GM18868 (cell line): ENCODE measurements around the gene DCUN1D3.
"Not testable (repeated sequence)": the region's sequence is repeated elsewhere in the genome, so short reads cannot be mapped to it uniquely, and the experiment has no call there.

ENCODE experiments used
- ATAC-seq: cut with Tn5 transposase; IDR thresholded peaks from one replicate; pipeline ENCODE4 v1.9.1; 2021; ENCODE audit warnings: mild to moderate bottlenecking, moderate library complexity; ENCODE audit not compliant: unreplicated experiment

DCUN1D3 gene

DNA sequence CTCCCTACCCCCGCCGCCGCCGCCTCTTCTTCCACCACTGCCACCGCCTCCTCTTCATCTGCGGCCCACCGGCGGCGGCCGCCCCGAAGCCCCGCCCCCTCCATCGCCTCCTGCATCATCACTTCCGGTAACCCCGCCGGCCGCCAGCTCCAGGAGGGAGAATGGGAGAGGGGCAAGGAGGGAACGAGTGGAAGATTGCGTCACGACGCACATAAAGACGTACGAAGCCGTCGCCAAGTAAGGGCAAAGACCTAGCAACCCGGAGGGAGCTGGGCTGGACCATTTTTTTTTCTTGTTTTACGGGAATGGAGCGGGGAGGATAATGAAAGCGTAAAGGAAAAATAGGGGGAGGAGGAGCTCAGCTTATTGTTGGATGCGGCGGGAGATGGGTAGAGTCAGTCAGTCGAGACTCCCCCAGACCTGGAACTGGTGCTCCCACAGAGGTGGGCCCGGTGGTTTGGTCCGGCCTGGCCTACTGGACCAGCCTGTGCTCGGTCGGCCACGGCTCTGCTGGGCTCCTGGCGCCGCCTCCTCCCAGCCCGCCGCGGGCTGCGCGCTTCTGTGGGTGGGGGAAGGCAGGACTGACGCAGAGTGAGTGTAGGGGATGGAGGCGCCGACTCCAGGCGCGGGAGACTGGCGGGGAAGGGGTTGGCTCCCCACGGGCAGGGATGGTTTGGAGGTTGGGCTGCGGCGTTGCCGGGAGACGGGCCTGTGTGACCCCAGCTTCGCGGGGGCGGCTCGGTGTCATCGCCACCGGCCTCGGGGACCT, at the start of gene DCUN1D3, which contains the start of gene LYRM1:
DCUN1D3 (minus strand) TSS at position 60 of the 769 bp plus-strand sequence. CDS start 37,820 bp downstream, outside the sequence.
LYRM1 (plus strand) TSS at position 473 of the 769 bp plus-strand sequence. CDS start 14,785 bp downstream, outside the sequence.
- ATAC-seq = peak; percentile 81

DNA sequence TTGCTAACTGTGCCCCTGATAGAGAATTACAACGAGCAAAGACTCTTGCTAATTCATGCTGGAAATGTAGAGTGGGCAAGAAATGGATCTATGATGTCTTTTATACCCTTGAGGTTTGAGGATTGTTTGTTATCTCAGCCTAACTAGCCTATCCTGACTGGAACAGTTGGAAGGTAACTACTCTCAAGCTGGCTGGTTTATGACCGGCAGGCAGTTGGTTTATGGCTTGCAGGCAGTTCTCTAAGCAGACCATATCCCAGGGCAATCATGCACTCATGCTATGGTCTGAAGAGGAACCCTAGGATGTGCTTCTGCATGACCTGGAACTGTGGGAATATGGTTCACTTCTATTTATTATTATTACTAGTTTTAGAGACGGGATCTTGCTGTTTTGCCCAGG, 49.5 kb upstream of the DCUN1D3 start:
- no peak for ATAC-seq

- ATAC-seq = no peak
Measured at GRCh38 chr16:20948444-20948843, 48.3 kb upstream of the DCUN1D3 start.

GRCh38 chr16:20946015-20946629, 46.0 kb upstream of the DCUN1D3 start:
- ATAC-seq = no peak

GRCh38 chr16:20945575-20945875, 45.4 kb upstream of the DCUN1D3 start:
- ATAC-seq = not testable (repeated sequence)

- no peak for ATAC-seq
Measured at GRCh38 chr16:20944861-20945574, 44.9 kb upstream of the DCUN1D3 start.

- ATAC-seq = no peak
Measured at GRCh38 chr16:20942256-20942655, 42.1 kb upstream of the DCUN1D3 start.

GRCh38 chr16:20941636-20941926, 41.4 kb upstream of the DCUN1D3 start:
- no peak for ATAC-seq

- no peak for ATAC-seq
Measured at GRCh38 chr16:20940871-20941635, 40.9 kb upstream of the DCUN1D3 start.

- no peak for ATAC-seq
Measured at GRCh38 chr16:20939611-20940010, 39.5 kb upstream of the DCUN1D3 start.

- ATAC-seq = no peak
Measured at GRCh38 chr16:20938426-20938825, 38.3 kb upstream of the DCUN1D3 start.

DNA sequence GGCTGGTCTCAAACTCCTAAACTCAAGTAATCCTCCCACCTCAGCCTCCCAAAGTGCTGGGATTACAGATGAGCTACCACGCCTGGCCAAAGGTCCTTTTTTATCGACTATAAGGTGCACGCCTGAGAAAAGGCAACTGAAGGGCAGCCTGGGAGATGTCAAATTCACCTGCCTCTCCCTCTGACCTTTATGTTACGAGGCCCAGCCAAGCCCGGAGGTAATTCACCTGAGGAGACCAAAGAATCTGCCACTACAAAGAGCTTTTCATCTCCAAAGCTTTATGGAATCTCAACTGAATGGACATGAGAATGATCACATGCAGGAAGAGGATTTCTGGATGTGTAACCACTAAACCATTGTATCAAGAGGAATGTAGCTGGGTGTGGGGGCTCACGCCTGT, 37.6 kb upstream of the DCUN1D3 start:
- no peak for ATAC-seq

DNA sequence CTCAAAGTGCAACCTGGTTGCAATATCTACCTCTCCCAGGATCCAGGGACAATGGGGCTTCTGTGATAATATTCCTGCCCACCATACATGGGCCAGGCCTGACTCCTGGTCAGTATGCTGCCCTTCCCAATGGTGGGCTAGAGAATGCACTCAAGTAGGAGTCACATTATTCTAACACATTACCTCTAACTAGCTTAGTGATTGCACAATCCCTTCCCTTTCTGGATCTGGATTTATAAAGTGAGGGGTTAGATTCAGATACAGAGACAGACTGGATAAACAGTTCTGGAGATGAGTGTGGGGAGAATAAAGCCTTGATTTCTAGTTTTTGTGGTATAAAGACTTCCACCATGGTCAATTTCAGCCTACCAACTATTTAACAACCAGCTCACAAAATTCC, 33.4 kb upstream of the DCUN1D3 start:
- no peak for ATAC-seq

DNA sequence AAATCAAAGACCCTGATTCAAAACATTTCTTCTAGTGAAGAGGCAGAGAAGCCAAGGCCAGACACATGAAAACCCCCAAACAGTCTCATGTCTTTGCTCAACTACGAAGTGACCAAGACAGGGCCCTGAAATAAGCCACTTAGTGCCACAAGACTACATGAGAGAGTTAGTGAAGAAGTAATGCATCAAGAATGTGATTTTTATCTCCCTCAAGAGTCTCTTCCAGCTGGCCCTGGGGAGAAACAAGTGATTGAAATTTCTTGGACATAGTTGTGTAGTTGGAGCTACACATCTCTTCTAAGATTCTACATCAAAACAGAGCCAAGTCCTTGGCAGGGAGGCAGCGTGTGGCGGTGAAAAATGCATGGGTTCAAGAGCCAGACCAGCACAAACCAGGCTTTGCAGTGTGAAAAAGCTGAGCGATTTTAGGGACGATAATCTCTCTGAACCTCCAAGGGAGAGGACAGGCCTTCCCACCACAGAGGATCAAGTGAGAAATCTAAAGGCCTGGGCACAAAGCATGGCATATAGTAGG, 31.0 kb upstream of the DCUN1D3 start:
- no peak for ATAC-seq

GRCh38 chr16:20930365-20930690, 30.2 kb upstream of the DCUN1D3 start:
- ATAC-seq = no peak

GRCh38 chr16:20929676-20930364, 29.7 kb upstream of the DCUN1D3 start:
- ATAC-seq = not testable (repeated sequence)

- no peak for ATAC-seq
Measured at GRCh38 chr16:20928774-20929411, 28.7 kb upstream of the DCUN1D3 start.

DNA sequence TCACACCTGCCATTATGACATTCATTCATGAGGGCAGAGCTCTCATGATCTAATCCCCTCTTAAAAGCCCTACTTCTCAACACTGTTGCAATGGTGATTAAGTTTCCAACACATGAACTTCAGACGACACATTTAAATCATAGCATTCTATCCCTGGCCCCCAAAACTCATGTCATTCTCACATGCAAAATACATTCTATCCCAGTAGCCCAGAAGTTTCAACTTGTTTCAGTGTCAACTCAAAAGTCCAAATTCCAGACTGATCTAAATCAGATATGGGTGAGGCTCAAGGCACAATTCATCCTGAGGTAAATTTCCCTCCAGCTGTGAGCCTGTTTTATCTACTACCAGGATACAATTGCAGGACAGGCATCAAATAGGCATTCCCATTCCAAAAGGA, 25.6 kb upstream of the DCUN1D3 start:
- ATAC-seq = no peak

DNA sequence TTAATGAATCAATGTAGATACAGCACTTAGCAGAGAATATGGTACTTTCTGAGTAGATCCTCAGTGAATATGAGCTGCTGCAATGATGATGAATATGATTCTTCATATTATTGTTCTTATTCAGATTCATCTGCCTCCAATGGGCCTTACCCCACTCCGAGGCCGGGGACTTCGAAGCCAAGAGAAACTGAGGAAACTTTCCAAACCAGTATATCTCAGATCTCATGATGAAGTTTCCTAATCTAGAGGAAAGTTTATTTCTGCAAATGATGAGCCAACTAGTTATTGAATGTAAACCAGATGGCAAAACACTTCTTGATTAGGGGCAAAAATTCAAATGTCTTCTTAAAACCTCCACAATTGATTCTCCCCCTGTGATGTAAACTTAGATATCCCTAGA, 23.7 kb upstream of the DCUN1D3 start:
- no peak for ATAC-seq

DNA sequence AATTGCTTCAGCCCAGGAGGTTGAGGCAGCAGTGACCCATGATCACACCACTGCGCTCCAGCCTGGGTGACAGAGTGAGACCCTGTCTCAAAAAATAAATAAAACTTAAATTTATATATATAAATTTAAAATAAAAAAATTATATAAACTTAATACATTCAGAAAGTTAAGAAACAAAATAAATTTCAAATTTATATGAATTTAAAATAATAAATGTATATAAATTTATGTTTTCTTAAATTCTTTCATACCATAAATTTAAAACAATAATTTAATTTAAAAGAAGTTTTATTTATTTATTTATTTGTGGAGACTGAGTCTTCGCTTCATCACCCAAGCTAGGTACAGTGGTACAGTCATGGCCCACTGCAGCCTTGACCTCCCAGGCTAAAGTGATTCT, 20.6 kb upstream of the DCUN1D3 start:
- ATAC-seq = no peak
